ENCODE results near the gene PCSK7.

Gene PCSK7

DNA sequence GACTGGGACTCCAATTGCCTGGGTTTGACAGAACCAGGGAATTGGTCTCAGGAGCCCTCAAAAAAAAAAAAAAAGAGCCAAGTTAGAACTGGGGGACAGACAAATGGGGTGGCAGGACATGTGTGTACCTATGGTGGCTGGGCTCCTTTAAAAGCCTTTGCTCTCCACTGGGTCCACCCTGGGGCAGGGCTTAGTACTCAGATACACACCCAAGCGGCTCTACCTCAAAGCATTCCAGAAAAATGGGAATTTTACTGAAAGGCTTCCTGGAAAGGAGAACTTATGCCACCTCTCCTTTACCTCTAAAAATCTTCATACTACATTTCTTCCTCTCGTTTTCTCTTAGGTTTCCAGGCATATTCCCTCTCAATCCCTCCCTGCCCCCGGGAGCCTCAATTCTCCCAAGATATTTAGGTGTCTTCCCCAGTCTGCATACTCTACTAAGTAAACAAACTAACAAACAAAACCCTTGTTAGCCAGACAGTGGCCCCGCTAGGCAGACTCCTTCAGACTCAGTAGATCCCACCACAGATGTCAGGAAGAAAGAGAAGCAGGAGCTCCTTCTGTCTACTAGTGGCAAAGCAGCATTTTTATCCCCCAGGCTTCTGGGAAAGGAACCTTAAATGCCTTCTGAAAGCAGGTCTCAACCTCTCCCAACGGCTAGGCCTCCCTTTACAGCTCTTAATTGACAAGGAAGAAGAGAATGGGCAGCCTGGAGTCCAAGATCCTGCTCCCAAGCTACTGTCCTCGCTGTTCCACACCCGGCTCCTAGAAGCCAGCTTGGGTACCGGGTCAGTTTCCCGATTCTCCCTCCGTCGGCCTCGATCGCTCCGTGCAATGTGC lies 653 bp downstream of the PCSK7 start:
- no peak for DNase-seq

DNA sequence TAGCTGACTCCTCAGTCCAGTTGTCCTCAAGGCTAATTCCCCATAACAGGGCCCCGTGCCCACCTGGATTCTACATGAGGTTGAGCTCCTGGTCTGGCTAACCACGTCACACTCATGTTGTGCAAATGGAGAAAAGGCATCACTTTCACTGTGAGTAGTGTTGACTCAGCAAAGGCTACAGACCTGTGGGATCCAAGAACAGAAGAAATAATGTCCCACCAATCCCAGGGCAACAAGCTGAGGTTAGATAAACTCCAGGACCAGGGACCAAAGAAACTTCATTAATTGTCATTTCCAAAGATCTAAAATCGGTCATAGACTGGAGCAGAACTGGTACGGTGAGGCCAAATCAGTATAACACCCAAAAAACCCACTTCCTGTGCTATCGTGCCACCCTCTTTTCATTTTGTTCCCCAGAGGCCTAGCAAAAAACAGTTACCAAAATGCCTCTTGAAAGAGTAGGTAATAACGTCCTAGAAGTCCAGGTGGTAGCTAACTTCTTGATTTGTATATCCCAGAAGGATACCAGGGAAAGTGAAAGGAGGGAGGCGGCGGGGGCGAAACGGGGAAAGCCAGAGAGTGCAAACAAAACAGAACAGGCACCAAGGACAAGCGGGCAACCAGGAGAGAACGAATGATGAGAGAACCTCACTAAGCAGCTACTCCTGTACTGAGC lies 1.4 kb downstream of the PCSK7 start:
- no peak for DNase-seq

DNA sequence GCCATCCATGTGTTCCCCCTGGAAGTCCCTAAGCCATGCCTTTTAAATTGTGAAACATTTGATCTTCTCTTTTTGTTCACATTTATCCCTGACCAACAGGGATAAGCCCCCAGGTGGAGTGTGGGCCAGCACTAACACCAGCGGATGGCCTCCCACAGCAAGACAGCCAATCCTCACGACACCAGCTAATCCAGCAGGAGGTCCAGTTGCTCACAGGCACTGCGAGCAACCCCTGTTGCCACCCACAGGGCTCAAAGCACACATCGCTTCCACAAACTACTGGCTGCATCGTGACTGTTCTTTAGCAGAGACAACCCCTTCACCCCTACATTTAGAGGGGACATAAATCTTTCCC lies 2.0 kb downstream of the PCSK7 start:
- DNase-seq: no peak

DNA sequence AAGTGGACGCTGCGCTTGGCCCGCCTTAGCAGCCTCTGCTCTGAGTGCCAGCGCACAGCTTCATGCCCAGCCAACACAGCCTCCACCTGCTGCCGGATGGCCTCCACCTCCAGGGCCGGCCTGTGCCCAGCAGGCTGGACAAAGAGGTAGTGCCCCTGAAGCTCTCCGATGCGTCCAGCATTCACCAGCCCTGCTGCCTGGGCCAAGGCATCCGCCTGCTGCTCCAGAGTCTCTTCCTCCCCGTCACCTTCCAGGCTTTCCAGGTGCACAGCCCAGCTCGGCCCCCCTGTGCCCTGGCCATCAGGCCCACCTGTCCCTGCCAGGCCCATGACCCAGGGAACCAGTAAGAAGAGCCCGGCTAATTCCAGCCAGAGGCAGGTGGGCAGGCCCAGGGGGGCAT lies 2.5 kb downstream of the PCSK7 start:
- DNase-seq: no peak

DNA sequence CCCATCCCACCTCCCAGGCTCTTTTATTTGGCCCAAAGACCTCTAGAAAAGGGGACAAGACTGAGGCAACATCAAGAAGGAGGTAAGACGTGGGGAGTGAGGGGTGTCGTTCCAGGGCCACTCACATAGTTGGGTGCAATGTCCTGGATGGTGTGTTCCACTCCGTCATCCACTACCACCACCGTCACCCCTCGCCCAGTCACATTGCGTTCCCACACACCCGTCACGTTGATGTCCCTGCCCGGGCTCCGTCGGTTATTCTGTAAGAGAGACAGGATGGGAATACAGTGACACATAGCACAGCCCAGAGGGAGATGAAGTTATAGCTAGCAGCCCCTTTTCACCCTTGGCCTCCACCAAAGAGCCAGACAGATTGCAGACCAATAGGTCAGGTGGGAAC lies 3.8 kb downstream of the PCSK7 start:
- DNase-seq: no peak

DNA sequence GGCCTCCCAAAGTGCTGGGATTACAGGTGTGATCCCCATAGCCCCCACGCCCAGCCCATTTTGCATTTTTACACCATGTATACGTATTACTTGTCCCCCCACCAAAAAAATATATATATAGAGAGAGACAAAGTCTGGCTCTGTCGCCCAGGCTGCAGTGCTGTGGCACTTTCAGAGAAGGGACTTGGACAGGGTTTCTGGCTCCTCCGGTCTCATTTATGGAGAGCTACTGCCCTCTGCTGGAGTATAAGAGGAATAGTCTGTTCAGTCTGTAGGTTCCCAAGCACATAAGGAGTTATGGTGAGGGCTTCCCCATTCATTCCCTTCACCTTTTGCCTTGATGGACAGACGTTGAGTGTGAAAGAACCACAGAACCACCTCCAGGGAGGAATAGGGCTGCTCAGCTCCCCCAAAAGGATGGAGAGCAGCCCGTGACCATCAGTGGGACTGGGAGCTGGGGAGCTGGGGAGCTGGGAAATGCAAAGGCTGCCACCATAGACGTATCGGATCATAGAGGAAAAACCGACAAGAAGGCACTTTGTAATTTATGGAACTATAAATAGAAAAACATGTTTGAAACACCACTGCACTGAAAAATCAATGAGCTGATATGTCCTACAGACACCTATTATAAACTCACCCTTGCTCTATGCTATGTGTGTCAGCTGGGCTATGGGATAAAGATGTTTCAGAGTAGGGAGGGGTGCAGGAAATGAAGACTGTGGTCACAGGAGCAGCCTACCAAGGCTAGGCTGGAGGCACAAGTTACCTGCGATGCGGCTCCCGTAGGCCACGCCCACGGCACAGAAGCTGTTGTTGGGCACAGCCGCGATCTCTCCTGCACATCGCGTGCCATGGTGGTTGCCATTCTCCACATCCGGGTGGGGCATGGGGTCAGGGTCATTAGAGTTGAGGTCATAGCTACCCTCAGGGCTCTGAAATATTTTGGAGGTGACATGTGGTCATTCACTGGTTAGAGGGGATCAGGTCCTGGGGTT lies 5.2 kb downstream of the PCSK7 start:
- peak; percentile 24 for DNase-seq

DNA sequence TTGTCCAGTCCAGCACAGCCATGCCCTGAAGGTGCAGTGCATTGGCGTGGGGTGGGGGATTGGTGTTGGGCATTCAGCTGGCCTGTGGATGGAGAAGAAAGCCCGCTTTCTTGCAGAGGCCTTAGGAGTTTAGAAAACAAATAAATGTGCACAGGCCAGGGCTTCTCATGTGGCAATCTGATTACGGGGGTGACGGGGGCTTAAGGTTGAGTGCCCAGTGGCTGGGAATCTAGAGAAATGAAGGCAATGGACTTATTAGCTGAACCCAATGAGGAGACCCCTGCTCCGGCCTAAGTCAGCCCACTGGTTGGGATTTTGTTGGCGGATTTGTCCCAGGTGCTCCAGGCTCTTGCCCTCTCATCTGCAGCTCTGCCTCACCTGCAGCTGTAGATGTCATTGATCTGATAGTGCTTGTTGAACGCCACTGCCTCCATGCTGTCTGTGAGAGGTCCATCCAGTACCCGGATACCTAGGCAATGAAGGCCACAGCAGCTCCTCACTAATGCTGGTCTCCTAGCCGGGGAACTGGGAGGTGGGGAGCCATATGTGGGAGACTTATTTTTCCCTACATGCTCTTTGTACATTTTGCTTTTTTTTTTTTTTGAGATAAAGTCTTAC lies 6.2 kb downstream of the PCSK7 start:
- no peak for DNase-seq

DNA sequence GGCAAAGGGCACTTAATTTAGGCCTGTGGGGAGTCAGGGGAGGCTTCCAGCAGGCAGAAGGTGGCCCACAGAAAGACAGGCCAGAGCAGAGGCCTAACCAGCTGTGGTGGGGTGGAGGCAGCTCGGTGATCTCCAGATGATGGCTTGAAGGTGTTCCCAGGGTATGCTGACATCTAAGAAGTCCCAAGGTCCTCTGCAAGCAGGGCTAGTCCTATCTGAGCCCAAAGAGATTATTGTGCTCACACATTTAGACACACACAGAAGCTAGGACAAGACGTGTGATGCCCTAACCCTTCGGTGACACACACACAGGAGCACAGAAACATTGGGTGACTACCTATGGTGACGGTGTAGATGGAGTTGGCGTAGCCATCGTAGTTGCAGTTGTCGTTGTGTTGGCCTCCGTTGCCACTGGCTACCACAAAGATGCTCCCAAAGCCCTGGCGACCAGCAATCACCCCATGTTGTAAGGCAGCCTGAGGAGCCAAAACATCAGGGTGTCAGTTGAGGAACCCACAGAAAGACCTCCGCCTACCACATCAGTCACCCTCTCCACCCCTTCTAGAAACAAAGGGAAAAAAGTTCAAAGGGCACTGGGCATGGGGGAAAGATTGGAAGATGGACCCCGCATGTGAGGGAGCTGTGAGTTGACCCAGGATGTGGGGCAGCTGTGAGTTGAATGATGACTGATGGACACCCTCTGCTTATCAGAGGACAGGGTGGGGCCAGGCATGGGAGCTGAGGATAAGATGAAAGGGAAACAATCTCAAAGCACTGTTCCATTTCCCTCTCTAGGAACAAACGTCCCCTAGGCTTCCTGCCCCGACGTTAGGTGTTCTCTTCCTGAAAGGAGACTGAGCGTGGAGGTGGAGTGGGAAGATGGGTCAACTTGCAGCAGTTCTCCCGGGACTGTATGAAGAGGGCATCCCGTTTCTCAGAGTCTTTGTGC lies 7.9 kb downstream of the PCSK7 start:
- DNase-seq: no peak

DNA sequence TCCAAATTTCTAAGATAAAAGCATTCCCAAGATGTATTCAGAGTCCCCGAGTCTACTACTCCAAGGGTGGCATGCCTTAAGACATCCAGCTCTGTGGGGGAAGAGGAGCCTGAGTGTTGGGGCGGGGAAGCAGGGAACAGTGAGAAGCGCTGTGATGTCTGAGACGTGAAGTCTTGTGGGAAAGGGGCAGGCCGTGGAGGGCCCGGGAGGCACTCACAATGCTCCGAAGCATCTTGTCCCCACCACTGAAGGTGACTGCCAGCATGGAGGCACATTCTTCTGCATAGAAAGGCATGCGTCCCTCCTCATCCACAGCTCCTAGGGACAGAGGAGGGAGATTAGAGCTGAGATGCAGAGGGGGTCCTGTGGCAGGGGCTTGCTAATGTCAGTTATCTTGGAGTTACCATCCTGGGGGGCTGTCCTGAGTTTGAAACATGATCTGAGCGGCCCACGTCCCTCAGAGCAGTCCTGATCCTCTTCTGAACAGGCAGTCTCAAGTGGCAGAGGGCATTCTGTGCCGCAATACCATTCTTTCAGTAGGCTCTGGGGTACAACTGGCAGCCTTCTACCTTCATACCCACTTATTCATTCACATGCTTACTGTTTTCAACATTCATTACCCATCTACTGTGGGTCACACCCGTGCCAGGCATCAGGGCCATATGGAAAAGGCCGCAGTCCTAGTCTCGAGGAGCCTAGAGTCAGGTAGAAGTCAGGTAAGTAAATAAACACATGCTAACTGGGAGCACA lies 8.7 kb downstream of the PCSK7 start:
- DNase-seq: no peak

DNA sequence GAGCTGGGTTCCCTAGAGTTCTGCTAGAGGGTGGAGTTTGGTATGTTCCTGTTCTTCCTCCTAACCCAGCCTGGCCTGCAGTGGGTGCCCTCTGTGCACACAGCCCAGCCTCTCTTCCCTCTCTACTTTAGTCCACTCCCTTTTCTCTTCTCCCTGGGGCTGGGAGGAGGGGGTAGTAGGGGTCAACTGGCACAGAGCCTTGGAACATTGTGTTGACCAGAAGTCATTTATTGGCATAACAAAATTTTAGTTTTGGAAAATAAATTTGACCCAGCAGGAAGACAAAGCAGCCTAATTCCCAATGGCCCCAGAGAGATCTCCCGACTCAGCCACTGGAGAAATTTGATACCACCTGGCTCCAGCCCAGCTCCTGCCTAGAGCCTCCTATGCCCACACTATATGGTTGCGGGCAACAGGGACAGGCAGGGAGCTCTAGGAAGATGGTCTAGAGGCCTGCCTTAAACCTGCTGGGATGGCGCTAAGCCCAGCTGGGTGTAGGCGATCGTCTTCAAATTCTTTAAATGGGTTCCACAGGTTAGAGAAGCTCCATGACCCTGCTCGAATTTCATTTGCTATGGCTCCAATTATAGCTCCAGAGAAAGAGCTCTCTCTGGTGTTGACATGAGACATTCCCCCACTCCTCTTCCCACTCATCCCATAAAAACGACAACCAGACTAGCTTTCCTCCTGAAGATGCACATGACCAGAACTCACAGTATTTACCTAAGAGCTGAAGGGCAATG lies 9.9 kb downstream of the PCSK7 start:
- DNase-seq: no peak

DNA sequence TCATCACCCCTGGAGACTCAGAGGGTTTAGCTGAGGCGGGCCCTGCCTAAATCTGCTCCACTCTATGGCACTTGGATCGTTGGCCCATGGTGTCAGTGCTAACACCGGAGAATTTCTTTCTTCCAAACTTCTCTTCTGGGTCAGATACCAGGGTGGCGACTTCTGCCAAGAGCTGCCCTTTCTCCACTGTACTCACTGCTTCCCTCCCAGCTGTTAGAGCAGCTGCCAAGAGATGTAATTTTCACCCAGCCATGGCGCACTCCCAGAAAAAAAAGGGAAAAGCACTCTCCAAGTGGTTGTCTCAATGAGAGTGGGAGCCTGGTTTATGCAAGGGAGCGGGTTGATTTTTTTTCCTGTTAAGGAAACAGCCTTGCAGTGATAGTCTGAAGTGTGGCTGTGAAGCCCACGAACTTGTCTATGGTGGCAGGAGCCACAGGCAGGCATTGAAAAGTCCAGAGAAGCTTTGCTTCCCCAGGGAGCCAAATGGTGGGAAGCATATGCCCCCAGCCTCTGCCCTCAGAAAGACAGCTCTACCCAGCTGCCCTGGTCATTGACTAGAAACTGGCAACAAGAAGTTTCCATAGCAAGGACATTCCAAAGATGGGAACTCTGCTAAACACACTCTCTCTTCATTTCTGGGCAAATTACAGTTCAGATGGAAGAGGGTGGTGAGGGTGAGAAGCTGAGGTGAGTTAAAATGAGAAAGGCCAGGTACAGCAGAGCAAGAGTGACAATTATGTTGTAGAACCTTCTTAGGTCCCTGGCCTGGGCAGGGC lies 10.7 kb downstream of the PCSK7 start:
- DNase-seq: no peak

DNA sequence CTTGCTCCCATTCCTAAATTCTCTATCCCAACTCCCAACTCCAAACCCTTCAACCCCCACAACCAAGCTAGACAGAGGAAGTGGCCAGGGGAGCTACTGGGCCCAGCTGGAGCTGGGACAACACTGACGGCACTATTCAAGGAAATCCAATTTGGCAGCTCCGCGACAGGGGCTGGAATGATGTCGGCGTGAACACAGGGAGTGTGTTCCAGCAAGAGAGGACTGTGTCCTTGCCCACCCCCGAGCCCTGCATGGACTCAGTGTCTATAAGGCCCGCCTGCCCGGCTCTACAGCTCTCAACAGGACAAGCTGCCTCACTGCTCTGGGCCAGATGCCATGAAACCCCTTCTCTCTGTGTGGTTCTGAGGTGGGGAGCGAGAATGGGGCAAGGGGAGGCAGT lies 11.3 kb downstream of the PCSK7 start:
- DNase-seq: no peak

DNA sequence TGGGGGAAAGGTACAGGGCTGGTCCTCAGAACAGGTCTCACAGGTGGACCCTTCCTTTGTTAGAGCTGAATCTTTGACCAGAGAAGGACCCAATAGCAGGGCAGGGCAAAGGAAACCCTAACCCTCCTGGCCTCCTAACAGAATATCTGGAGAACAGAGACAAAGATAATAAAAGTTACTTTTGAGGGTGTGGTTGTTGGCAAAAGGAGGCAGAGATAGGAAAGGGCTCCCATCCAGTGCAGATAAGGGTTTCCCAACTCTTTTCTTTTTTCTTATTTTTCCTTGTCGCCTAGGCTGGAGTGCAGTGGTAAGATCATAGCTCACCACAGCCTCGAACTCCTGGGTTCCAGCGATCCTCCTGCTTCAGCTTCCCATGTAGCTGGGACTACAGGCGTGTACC lies 11.9 kb downstream of the PCSK7 start:
- DNase-seq: no peak

DNA sequence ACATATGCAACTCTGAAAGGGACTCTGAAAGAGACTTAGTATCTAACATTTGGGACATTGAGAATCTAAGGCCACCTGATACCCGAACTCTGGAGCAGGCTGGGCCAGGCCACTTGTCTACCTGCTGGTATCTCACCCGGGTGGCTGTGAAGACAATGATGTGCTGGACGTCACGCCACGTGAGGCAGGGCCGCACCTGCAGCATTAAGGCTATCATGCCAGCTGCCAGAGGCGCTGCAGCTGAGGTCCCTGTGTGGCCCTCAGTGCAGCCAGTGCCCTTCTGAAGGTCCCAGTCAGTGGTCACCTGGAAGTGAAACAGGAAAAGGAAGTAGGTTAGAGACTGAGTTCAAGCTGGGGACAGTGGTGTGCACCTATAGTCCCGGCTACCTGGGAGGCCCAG lies 12.4 kb downstream of the PCSK7 start:
- DNase-seq: no peak

DNA sequence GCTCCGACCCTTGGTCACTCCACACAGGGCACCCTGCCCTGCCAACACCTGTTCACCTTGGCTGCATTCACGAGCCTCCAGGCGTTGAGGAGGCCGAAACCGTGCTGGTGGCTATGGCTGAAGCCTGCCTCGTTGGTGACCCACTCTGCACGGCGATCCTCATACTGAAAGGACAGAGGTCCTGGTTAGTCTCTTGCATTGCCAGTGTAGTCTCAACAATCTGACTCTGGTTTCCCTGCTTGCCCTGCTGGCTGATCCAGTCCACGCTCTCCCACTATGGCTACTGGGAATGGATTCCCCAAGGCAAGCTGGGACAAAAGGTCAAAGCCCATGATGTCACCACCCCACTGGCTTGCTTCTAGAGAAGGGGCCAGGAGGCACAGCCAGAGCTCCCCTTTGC lies 12.9 kb downstream of the PCSK7 start:
- DNase-seq: no peak

DNA sequence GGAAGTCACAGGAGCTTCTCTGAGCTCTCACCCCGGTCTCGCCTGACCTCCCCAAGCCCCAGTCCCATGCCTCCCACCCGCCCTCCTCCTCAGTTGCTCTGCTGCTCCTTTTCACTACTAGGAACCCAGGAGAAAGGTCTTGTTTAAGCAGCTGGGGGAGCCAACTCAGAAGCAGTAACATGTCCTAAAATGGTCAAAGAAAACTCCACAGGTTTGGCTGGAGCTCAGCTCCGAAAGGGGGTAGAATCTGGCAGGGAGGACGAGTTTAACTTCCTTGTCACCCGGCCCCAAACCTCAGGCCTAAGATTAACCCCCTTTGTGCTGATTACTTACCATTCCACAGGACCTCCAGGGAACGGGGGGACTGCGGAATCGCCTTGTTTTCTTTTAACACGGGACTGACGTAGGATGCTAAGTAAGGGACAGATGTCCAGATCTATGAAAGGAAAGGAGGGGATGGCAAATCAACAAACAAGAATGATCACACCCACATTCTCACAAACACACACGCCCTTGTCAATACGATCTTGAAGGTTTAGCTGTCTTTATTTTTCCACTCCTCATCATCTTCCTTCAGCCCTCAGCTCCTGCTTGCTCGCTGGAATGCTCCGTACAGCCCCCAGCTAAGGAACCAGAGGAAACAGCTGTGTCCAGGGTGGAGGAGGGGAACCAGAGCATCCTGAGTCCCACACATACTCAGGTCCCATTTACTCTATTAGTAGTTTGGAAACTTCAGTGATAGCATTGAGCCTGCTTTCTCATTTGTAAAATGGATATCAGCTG lies 13.5 kb downstream of the PCSK7 start:
- no peak for DNase-seq

DNA sequence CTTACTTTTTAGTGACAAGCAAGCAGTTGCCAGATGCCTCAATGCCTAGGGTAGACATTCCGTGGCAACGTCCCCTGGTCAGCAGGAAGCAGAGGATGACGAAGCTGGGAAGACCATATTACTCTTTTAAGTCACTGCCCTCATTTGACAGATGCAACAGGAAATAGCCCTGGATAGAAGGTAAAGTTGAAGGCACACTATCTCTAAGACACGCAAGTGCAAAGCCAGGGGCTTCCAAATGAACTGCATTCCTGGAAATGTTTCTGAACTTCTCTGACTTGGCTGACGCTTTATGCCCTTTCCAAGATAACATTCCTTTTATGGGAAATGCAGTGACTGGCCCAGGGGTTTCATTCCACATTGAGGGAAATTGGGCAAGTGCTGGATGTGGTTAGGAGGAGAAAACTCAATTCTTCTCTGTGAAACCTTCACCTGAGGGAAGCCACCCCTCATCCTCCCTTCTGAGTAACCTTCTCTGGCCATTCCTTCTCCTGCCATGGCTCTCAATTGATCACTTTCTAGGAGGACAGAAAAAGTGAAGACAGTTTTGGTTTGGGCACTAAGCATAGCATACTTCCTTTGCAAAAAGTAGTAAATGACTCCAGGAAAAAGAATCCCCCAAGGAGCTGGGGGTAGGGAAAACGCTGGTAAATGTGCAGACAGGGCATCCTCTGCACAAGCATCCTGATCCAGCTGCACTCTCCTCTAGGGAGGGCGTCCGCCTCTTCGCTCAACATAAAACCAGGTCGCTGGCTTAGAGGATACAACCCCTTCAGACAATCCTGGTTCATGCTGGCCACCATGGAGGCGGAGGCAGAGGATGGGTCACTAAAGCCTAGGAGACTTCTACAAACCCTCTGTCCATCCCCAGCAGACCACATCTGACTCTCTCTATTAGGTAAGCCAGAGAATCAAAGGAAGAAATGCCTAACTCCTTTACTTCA lies 14.5 kb downstream of the PCSK7 start:
- no peak for DNase-seq

All from NCI-H1436 treated with DMSO at 0.1 percent for 48 hours (cell line).